Measurements from ENCODE around the gene KLHL13. TPM values are rescaled to one million over a fixed set of nuclear protein-coding genes. Genes with fewer than 3 reads are reported as not detected.

KLHL13 gene
- total RNA-seq, 1 experiment from 2014 or later = 1.6 TPM

DNA sequence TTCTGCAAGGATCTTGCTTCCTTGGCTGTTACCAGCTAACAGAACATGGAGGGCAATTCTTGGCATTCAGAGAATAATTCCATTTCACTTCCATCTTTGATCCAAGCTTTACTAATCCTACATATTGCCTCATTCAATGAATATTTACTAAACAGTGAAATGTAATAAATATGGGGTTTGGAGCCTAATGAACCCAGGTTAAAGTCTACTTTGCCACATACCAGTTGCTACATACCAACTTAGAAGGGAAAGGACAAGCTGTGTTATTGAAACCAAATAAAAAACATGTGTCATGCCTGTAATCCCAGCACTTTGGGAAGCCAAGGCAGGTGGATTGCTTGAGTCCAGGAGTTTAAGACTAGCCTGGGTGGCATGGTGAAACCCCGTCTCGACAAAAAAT is 265.6 kb downstream of the KLHL13 start:
- CTCF ChIA-PET = interaction anchor here (1.2 kb wide), 1 partner anchor 17 kb away, joined by 5 read pairs; no protein-coding TSS in a partner anchor
- H3K9me3 Mint-ChIP-seq (ENCODE audit: unreplicated experiment) = no peaks in the 10 kb centered on the region
- no peak for DNase-seq (ENCODE audit: unreplicated experiment)
- no peaks in the 10 kb centered on the region for H3K27me3 Mint-ChIP-seq (ENCODE audit: insufficient read depth, unreplicated experiment)
- TF ChIP-seq, protein P1, sequence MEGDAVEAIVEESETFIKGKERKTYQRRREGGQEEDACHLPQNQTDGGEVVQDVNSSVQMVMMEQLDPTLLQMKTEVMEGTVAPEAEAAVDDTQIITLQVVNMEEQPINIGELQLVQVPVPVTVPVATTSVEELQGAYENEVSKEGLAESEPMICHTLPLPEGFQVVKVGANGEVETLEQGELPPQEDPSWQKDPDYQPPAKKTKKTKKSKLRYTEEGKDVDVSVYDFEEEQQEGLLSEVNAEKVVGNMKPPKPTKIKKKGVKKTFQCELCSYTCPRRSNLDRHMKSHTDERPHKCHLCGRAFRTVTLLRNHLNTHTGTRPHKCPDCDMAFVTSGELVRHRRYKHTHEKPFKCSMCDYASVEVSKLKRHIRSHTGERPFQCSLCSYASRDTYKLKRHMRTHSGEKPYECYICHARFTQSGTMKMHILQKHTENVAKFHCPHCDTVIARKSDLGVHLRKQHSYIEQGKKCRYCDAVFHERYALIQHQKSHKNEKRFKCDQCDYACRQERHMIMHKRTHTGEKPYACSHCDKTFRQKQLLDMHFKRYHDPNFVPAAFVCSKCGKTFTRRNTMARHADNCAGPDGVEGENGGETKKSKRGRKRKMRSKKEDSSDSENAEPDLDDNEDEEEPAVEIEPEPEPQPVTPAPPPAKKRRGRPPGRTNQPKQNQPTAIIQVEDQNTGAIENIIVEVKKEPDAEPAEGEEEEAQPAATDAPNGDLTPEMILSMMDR (IDR thresholded peaks at IDR 0.05; ENCODE audit: unreplicated experiment) = no peak
- H3K4me3 Mint-ChIP-seq (ENCODE audit: unreplicated experiment) = no peak overlapping the region
- POLR2A ChIA-PET = interaction anchor here (1.4 kb wide), 1 partner anchor 12 kb away, joined by 3 read pairs; no protein-coding TSS in a partner anchor
- no TSS peak for BruUV-seq (replicated peaks)
- intact Hi-C loops (cut with micrococcal nuclease) = no loop called here
- H3K27ac Mint-ChIP-seq (ENCODE audit: low read depth, unreplicated experiment) = no peak overlapping the region
- no peaks in the 10 kb centered on the region for H3K4me1 Mint-ChIP-seq (ENCODE audit: insufficient read depth, unreplicated experiment)
- no peaks in the 10 kb centered on the region for H3K36me3 Mint-ChIP-seq (ENCODE audit: insufficient read depth, unreplicated experiment)

Other genes with a start within 250 kb of the KLHL13 start
- gene WDR44, start 229.3 kb upstream of the KLHL13 start, total RNA-seq (2022) = 13.2 and 14.1 TPM in 2 replicates